PC-3 (cell line): ENCODE measurements around the gene ATP10B. TPM values are rescaled to one million over a fixed set of nuclear protein-coding genes. Genes with fewer than 3 reads are reported as not detected.

ENCODE experiments used
- ATAC-seq: fragments of 200-7000 bp; cut with Tn5 transposase; 2 replicates; pipeline ENCODE4 v1.9.1; 2020; ENCODE audit warnings: mild to moderate bottlenecking, moderate library complexity
- BruUV-seq: library from RNA; stranded (reverse); fragments of 400-500 nt; replicated peaks from 2 replicates; lab custom pipeline; 2021; lab: Mats Ljungman, UMichigan
- CTCF ChIA-PET: fragments of 300-600 bp; sonication (Branson Sonifier 250); formaldehyde crosslinking; loops from one replicate; lab custom pipeline; 2022; ENCODE audit warnings: antibody characterized with exemption; lab: Charles Lee
- POLR2A ChIA-PET: fragments of 300-600 bp; sonication (Branson Sonifier 250); formaldehyde crosslinking; loops from one replicate; lab custom pipeline; 2022; ENCODE audit warnings: antibody characterized with exemption; ENCODE audit not compliant: unreplicated experiment; lab: Charles Lee
- DNase-seq: peaks from one replicate; pipeline ENCODE4 v3.0.0-alpha.2; 2015
- H2AFZ ChIP-seq: fragments of 300-600 bp; sonication (generic); 2 replicates; pipeline ENCODE4 v1.6.0; 2016; ENCODE audit warnings: antibody characterized with exemption, low read length
- H3F3A ChIP-seq: fragments of 300-600 bp; sonication (generic); one replicate; pipeline ENCODE4 v1.6.0; 2017; ENCODE audit warnings: antibody characterized with exemption, low read length, control low read depth, mild to moderate bottlenecking; ENCODE audit not compliant: unreplicated experiment
- H3K27ac ChIP-seq: fragments of 300-600 bp; sonication (generic); 2 replicates; pipeline ENCODE4 v1.5.1; 2016; ENCODE audit warnings: mild to moderate bottlenecking, low read length
- H3K27me3 ChIP-seq: fragments of 300-600 bp; sonication (generic); 2 replicates; pipeline ENCODE4 v1.6.1; 2016; ENCODE audit warnings: low read length, mixed read lengths
- H3K36me3 ChIP-seq: fragments of 300-600 bp; sonication (generic); 2 replicates; pipeline ENCODE4 v1.6.1; 2016; ENCODE audit warnings: low read depth, mixed run types, low read length, mixed read lengths
- H3K4me1 ChIP-seq: fragments of 300-600 bp; sonication (generic); 2 replicates; pipeline ENCODE4 v1.5.1; 2016; ENCODE audit warnings: low read length; ENCODE audit not compliant: insufficient read depth
- H3K4me2 ChIP-seq: fragments of 300-600 bp; sonication (generic); 2 replicates; pipeline ENCODE4 v1.6.0; 2016; ENCODE audit warnings: low read length
- H3K4me3 ChIP-seq: fragments of 300-600 bp; sonication (generic); 2 replicates; pipeline ENCODE4 v1.5.1; 2016; ENCODE audit warnings: mild to moderate bottlenecking, low read length, mixed read lengths
- H3K79me2 ChIP-seq: fragments of 300-600 bp; sonication (generic); 2 replicates; pipeline ENCODE4 v1.6.1; 2017; ENCODE audit warnings: low read length, mixed read lengths
- H3K9ac ChIP-seq: fragments of 300-600 bp; sonication (generic); 2 replicates; pipeline ENCODE4 v1.6.0; 2016; ENCODE audit warnings: mild to moderate bottlenecking, low read length
- H3K9me2 ChIP-seq: fragments of 300-600 bp; sonication (generic); replicated peaks from 2 replicates; pipeline ENCODE4 v1.6.1; 2016; ENCODE audit warnings: mixed run types, low read length, mixed read lengths
- H3K9me3 ChIP-seq: fragments of 300-600 bp; sonication (generic); 2 replicates; pipeline ENCODE4 v1.6.1; 2016; ENCODE audit warnings: low read length, mixed read lengths
- H4K20me1 ChIP-seq: fragments of 300-600 bp; sonication (generic); 2 replicates; pipeline ENCODE4 v1.6.1; 2016; ENCODE audit warnings: low read length, mixed read lengths
- EZH2 ChIP-seq: fragments of 300-600 bp; sonication (generic); IDR thresholded peaks from one replicate; pipeline ENCODE4 v1.6.1; 2017; ENCODE audit warnings: antibody characterized with exemption, mild to moderate bottlenecking, low read length; ENCODE audit not compliant: unreplicated experiment
- EZH2phosphoT487 ChIP-seq: fragments of 300-600 bp; sonication (generic); IDR thresholded peaks from 2 replicates; pipeline ENCODE4 v1.6.1; 2018; ENCODE audit warnings: mild to moderate bottlenecking, antibody characterized with exemption, low read length, borderline replicate concordance
- intact Hi-C: fragments of 100-400 bp; cut with micrococcal nuclease; formaldehyde crosslinking; loops from 2 replicates; pipeline ENCODE4 v1.9.0; 2023
- total RNA-seq: library from RNA; depleted of rRNA; stranded (reverse); fragments of >200 nt; gene quantifications from 2 replicates; pipeline ENCODE4 v1.2.3, GENCODE V29; 2014
- TF ChIP-seq, protein P1 (sequence below): fragments of 300-600 bp; sonication (generic); conservative IDR thresholded peaks from 2 replicates; pipeline ENCODE4 v1.5.1; 2017; ENCODE audit warnings: antibody characterized with exemption, low read depth, mild to moderate bottlenecking, low read length

The ATP10B gene
- total RNA-seq, 1 experiment from 2014 or later, result not detected

GRCh38 chr5:160805376-160805775, 46.6 kb downstream of the ATP10B start:
- Histone ChIP-seq H3F3A (no peaks in the 10 kb centered on the region), H3K4me3 (no peak overlapping the region), H3K9me2 (no peaks in the 10 kb centered on the region), H3K9ac (no peak overlapping the region), H3K79me2 (no peaks in the 10 kb centered on the region), H4K20me1 (no peaks in the 10 kb centered on the region), H3K4me1 (no peaks in the 10 kb centered on the region), H3K27ac (no peak overlapping the region), H3K4me2 (no peak overlapping the region), H3K9me3 (0 out of 2 replicates have a peak, but pooled peaks cover 6% of the 10 kb centered on the region), H3K36me3 (no peaks in the 10 kb centered on the region), H3K27me3 (no peaks in the 10 kb centered on the region), H2AFZ (no peak overlapping the region)
- ChIA-PET POLR2A (no interaction called here), CTCF (no interaction called here)
- ATAC-seq (no peak), DNase-seq (no peak)
- no TSS peak for BruUV-seq
- intact Hi-C loops, result no loop called here
- TF ChIP-seq EZH2phosphoT487, result no peak
- TF ChIP-seq EZH2, result no peak
- TF ChIP-seq, protein P1, sequence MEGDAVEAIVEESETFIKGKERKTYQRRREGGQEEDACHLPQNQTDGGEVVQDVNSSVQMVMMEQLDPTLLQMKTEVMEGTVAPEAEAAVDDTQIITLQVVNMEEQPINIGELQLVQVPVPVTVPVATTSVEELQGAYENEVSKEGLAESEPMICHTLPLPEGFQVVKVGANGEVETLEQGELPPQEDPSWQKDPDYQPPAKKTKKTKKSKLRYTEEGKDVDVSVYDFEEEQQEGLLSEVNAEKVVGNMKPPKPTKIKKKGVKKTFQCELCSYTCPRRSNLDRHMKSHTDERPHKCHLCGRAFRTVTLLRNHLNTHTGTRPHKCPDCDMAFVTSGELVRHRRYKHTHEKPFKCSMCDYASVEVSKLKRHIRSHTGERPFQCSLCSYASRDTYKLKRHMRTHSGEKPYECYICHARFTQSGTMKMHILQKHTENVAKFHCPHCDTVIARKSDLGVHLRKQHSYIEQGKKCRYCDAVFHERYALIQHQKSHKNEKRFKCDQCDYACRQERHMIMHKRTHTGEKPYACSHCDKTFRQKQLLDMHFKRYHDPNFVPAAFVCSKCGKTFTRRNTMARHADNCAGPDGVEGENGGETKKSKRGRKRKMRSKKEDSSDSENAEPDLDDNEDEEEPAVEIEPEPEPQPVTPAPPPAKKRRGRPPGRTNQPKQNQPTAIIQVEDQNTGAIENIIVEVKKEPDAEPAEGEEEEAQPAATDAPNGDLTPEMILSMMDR, result no peak

DNA sequence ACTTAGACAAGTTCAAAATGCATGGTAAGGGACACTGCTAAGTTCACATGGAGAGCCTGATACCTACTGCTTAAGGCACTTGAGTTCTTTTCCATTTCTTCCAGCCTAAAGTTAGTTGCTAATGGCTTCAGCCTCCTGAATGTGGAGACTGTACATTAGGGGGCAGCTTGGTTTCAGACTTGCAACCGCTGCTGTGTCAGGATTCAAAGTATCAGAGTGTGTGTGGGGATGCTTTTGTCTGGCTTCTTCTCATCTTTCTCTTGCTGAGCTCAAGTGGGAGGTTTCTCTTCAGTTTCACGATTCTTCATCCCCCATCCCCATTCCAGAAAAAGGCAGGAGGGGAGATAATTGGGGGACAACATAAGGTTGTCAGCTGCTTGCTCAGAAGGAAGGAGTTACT, 49.4 kb downstream of the ATP10B start:
- Histone ChIP-seq H3K79me2 (no peaks in the 10 kb centered on the region), H3K4me1 (no peaks in the 10 kb centered on the region), H3K4me3 (no peak overlapping the region), H3K9me2 (no peaks in the 10 kb centered on the region), H3F3A (no peaks in the 10 kb centered on the region), H3K27me3 (no peaks in the 10 kb centered on the region), H4K20me1 (no peaks in the 10 kb centered on the region), H2AFZ (no peak overlapping the region), H3K27ac (no peak overlapping the region), H3K9me3 (0 out of 2 replicates have a peak, but pooled peaks cover 6% of the 10 kb centered on the region), H3K4me2 (no peak overlapping the region), H3K36me3 (no peaks in the 10 kb centered on the region), H3K9ac (no peak overlapping the region)
- no peak for DNase-seq
- ChIA-PET POLR2A (no interaction called here), CTCF (no interaction called here)
- ATAC-seq, result no peak
- no TSS peak for BruUV-seq
- TF ChIP-seq EZH2phosphoT487 (no peak), EZH2 (no peak)
- TF ChIP-seq, protein P1, result no peak
- intact Hi-C loops, result no loop called here

GRCh38 chr5:160800375-160801275, 51.4 kb downstream of the ATP10B start:
- Histone ChIP-seq H3K4me1 (no peaks in the 10 kb centered on the region), H3K4me2 (no peak overlapping the region), H3K9me2 (no peaks in the 10 kb centered on the region), H3K4me3 (no peak overlapping the region), H3K27ac (no peak overlapping the region), H2AFZ (no peak overlapping the region), H3F3A (no peaks in the 10 kb centered on the region), H3K27me3 (no peaks in the 10 kb centered on the region), H4K20me1 (no peaks in the 10 kb centered on the region), H3K9me3 (0 out of 2 replicates have a peak, but pooled peaks cover 6% of the 10 kb centered on the region), H3K9ac (no peak overlapping the region), H3K79me2 (no peaks in the 10 kb centered on the region), H3K36me3 (no peaks in the 10 kb centered on the region)
- no peak for ATAC-seq
- ChIA-PET CTCF (no interaction called here), POLR2A (no interaction called here)
- BruUV-seq, result no TSS peak
- TF ChIP-seq, protein P1, result no peak
- TF ChIP-seq EZH2phosphoT487 (no peak), EZH2 (no peak)
- intact Hi-C loops, result no loop called here
- no peak for DNase-seq
